Adrenal gland (tissue), 5 donors: ENCODE measurements around the gene CCDC3.

Source experiments
- CTCF ChIP-seq, 6 experiments: fragments of 450-650 bp in 4 of 6; fragments of 200-600 bp in 2 of 6; sonication (generic) in 1 of 6; IDR thresholded peaks; 1 replicate in 5 of 6; 2 replicates in 1 of 6; pipeline versions ENCODE4 v1.5.1 to v1.8.0; 2016 to 2021; ENCODE audit warnings: antibody characterized with exemption in 6 of 6, mild to moderate bottlenecking in 2 of 6, moderate library complexity in 1 of 6
- POLR2A ChIP-seq, 2 donors: fragments of 450-650 bp; IDR thresholded peaks; one replicate each; pipeline ENCODE4 v1.6.1; 2017; ENCODE audit warnings: antibody characterized with exemption in 2 of 2, mild to moderate bottlenecking in 2 of 2, moderate library complexity in 1 of 2
- donor health status: DM: no; HTN: no; CAD: no.

- TF ChIP-seq CTCF (IDR thresholded peaks at IDR 0.05) (no peak), POLR2A (IDR thresholded peaks at IDR 0.05) (no peak)
Measured at GRCh38 chr10:12981570-12981969, 19.9 kb downstream of the CCDC3 start.
